Hepatocyte (in vitro differentiated cells): ENCODE results near the gene RAB6A.

ENCODE experiments used
- CTCF ChIP-seq: fragments of 200-600 bp; sonication (generic); IDR thresholded peaks from 2 replicates; pipeline ENCODE4 v1.5.1; 2016; ENCODE audit warnings: antibody characterized with exemption, mild to moderate bottlenecking; ENCODE audit not compliant: poor library complexity
- EZH2 ChIP-seq: fragments of 200-600 bp; sonication (generic); IDR thresholded peaks from 2 replicates; pipeline ENCODE4 v1.6.1; 2016; ENCODE audit warnings: antibody characterized with exemption, mild to moderate bottlenecking, borderline replicate concordance
- EZH2phosphoT487 ChIP-seq: fragments of 200-600 bp; sonication (generic); IDR thresholded peaks from one replicate; pipeline ENCODE4 v1.6.1; 2018; ENCODE audit warnings: antibody characterized with exemption, mild to moderate bottlenecking, low read depth, moderate library complexity; ENCODE audit not compliant: unreplicated experiment, severe bottlenecking

DNA sequence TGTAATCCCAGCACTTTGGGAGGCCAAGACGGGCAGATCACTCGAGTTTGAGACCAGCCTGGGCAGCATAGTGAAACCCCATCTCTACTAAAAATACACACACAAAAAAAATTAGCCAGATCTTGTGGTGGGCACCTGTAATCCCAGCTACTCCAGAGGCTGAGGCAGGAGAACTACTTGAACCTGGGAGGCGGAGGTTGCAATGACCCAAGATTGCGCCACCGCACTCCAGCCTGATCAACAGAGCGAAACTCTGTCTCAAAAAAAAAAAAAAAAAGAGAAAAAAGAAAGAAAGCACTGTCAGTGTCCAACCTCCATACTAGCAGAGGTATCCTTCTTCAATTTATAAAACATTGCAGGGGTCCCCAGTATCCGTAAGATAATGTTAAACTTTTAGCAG is 17.8 kb downstream of the RAB6A start:
- TF ChIP-seq EZH2 (no peak), CTCF (no peak), EZH2phosphoT487 (no peak)
